Endothelial cell of umbilical vein (primary cell): ENCODE data around the gene SZT2. TPM values are rescaled to one million over a fixed set of nuclear protein-coding genes. Genes with fewer than 3 reads are reported as not detected.

Experiments
- BruUV-seq: library from RNA; stranded (reverse); fragments of 400-500 nt; replicated peaks from 2 replicates; lab custom pipeline; 2021; lab: Mats Ljungman, UMichigan
- CTCF ChIA-PET: fragments of 300-600, 350-600 bp; sonication (Branson Sonifier 250); formaldehyde crosslinking; loops from one replicate; lab custom pipeline; 2021; ENCODE audit warnings: antibody characterized with exemption, inconsistent platforms; lab: Charles Lee
- POLR2A ChIA-PET: fragments of 300-600, 350-600 bp; sonication (Branson Sonifier 250); formaldehyde crosslinking; loops from one replicate; lab custom pipeline; 2021; ENCODE audit warnings: antibody characterized with exemption, inconsistent platforms; lab: Charles Lee
- DNase-seq: peaks from one replicate; pipeline ENCODE4 v3.0.0-alpha.2; 2011; ENCODE audit warnings: low read depth, low spot score
- FAIRE-seq: peaks from 2 replicates; lab custom pipeline; 2011; peaks lifted over from hg19 to GRCh38; lab: Jason Lieb, UNC
- H2AFZ ChIP-seq: 2 replicates; pipeline ENCODE4 v1.6.0; 2012; ENCODE audit warnings: low read depth, low read length, control low read depth, inconsistent platforms
- H3K27ac ChIP-seq: 2 replicates; pipeline ENCODE4 v1.5.1; 2011; ENCODE audit warnings: low read depth, mild to moderate bottlenecking, control low read depth, low read length, moderate library complexity; ENCODE audit not compliant: insufficient read depth
- H3K27me3 ChIP-seq, 2 experiments: 2 replicates each; pipeline versions ENCODE4 v1.6.0 to v1.6.1; 2011; ENCODE audit warnings: low read length in 2 of 2, mixed read lengths in 1 of 2; ENCODE audit not compliant: control insufficient read depth in 2 of 2, insufficient read depth in 2 of 2
- H3K36me3 ChIP-seq, 2 experiments: 2 replicates in 1 of 2; 3 replicates in 1 of 2; pipeline ENCODE4 v1.5.1; 2011; ENCODE audit warnings: low read length in 2 of 2, mild to moderate bottlenecking in 1 of 2, moderate library complexity in 1 of 2; ENCODE audit not compliant: control insufficient read depth in 2 of 2, insufficient read depth in 2 of 2; ENCODE audit errors: extremely low read depth in 1 of 2
- H3K4me1 ChIP-seq: 3 replicates; pipeline ENCODE4 v1.5.1; 2011; ENCODE audit warnings: mild to moderate bottlenecking, low read length; ENCODE audit not compliant: control insufficient read depth, insufficient read depth; ENCODE audit errors: extremely low read depth
- H3K4me2 ChIP-seq: 2 replicates; pipeline ENCODE4 v1.6.1; 2011; ENCODE audit warnings: low read length, control low read depth, mixed read lengths; ENCODE audit not compliant: insufficient read depth
- H3K4me3 ChIP-seq, 3 experiments: fragments of 200-600 bp in 1 of 3; sonication (generic), shearing (Covaris generic) in 1 of 3; replicated peaks in 1 of 3; 2 replicates each; pipeline ENCODE4 v1.5.1; 2011 to 2016; ENCODE audit warnings: control low read depth in 3 of 3, low read length in 3 of 3, mild to moderate bottlenecking in 2 of 3, inconsistent platforms in 1 of 3, low read depth in 1 of 3, moderate library complexity in 1 of 3; ENCODE audit not compliant: insufficient read depth in 1 of 3
- H3K79me2 ChIP-seq: 2 replicates; pipeline ENCODE4 v1.6.0; 2012; ENCODE audit warnings: low read length, inconsistent platforms; ENCODE audit not compliant: control insufficient read depth, insufficient read depth
- H3K9ac ChIP-seq: replicated peaks from 2 replicates; pipeline ENCODE3; 2011; ENCODE audit warnings: low read length, control low read depth; ENCODE audit not compliant: insufficient read depth; ENCODE audit errors: extremely low read depth
- H3K9me1 ChIP-seq: replicated peaks from 3 replicates; pipeline ENCODE4 v1.6.0; 2011; ENCODE audit warnings: mild to moderate bottlenecking, low read length; ENCODE audit not compliant: control insufficient read depth, insufficient read depth; ENCODE audit errors: extremely low read depth
- H3K9me3 ChIP-seq: replicated peaks from 2 replicates; pipeline ENCODE4 v1.5.1; 2012; ENCODE audit warnings: low read length, inconsistent platforms; ENCODE audit not compliant: control insufficient read depth, insufficient read depth
- H4K20me1 ChIP-seq: replicated peaks from 2 replicates; pipeline ENCODE3; 2011; ENCODE audit warnings: mild to moderate bottlenecking, low read length; ENCODE audit not compliant: control insufficient read depth, insufficient read depth; ENCODE audit errors: extremely low read depth
- CTCF ChIP-seq, 2 donors: IDR thresholded peaks; 1 replicate in 1 of 2; 2 replicates in 1 of 2; pipeline ENCODE4 v1.5.1; 2011; ENCODE audit warnings: low read length in 2 of 2, mild to moderate bottlenecking in 2 of 2, moderate library complexity in 2 of 2, control low read depth in 1 of 2, inconsistent platforms in 1 of 2, low read depth in 1 of 2; ENCODE audit not compliant: insufficient read depth in 1 of 2; ENCODE audit errors: extremely low read depth in 1 of 2
- EZH2 ChIP-seq: IDR thresholded peaks from 2 replicates; pipeline ENCODE4 v1.6.1; 2012; ENCODE audit warnings: borderline replicate concordance, low read depth, mild to moderate bottlenecking, moderate library complexity, low read length, inconsistent platforms; ENCODE audit not compliant: severe bottlenecking
- FOS ChIP-seq: IDR thresholded peaks from 2 replicates; pipeline ENCODE4 v1.6.1; 2011; ENCODE audit warnings: mild to moderate bottlenecking, low read length, moderate library complexity, borderline replicate concordance; ENCODE audit not compliant: insufficient read depth
- GATA2 ChIP-seq: IDR thresholded peaks from 2 replicates; pipeline ENCODE4 v1.7.0; 2011; ENCODE audit warnings: low read depth, mild to moderate bottlenecking, moderate library complexity, mixed read lengths, low read length; ENCODE audit not compliant: insufficient read length, insufficient read depth
- JUN ChIP-seq: IDR thresholded peaks from 2 replicates; pipeline ENCODE4 v1.6.1; 2011; ENCODE audit warnings: borderline replicate concordance, low read depth; ENCODE audit not compliant: insufficient read length, insufficient read depth
- MAX ChIP-seq: IDR thresholded peaks from 2 replicates; pipeline ENCODE4 v1.6.1; 2011; ENCODE audit not compliant: insufficient read depth, insufficient read length
- MYC ChIP-seq: IDR thresholded peaks from one replicate; pipeline ENCODE4 v1.6.1; 2011; ENCODE audit warnings: mild to moderate bottlenecking, low read depth, low read length
- POLR2A ChIP-seq: IDR thresholded peaks from 2 replicates; pipeline ENCODE4 v1.6.1; 2012; ENCODE audit warnings: low read depth, mild to moderate bottlenecking, control low read depth, low read length
- POLR2AphosphoS5 ChIP-seq: IDR thresholded peaks from 2 replicates; pipeline ENCODE4 v1.6.1; 2012; ENCODE audit warnings: low read depth, mild to moderate bottlenecking, control low read depth, low read length, moderate library complexity; ENCODE audit not compliant: insufficient read depth
- dilution Hi-C: fragments of 300-500 bp; cut with MboI; formaldehyde crosslinking; loops from one replicate; pipeline ENCODE4 v1.15.0; 2019; ENCODE audit warnings: low sequenced_read_pairs; ENCODE audit not compliant: extremely low pct_ligation_motif_present
- intact Hi-C: fragments of 100-400 bp; cut with micrococcal nuclease; formaldehyde crosslinking; loops from one replicate; pipeline ENCODE4 v1.10.0; 2022
- polyA plus RNA-seq, 4 experiments: library from polyadenylated mRNA; depleted of rRNA in 3 of 4; stranded (reverse) in 3 of 4; unstranded in 1 of 4; fragments of >200 nt; gene quantifications; 2 replicates each; pipeline versions ENCODE4 v1.2.1 to v1.2.3, GENCODE V29; 2011 to 2012; ENCODE audit warnings: missing spikeins in 1 of 4
- total RNA-seq: library from RNA; stranded (reverse); gene quantifications from 2 replicates; pipeline ENCODE4 v1.2.3, GENCODE V29; 2021

The SZT2 gene
- total and polyA plus RNA-seq, 2 donors (not counting 3 experiments of a cell fraction or from before 2014, with no cell fraction given): 11.4 to 49.9 TPM

GRCh38 chr1:43427941-43428340 lies 38.2 kb downstream of the SZT2 start:
- FAIRE-seq (no peak), DNase-seq (no peak)
- peaks cover 10 to 80% of the 10 kb centered on the region in 2 experiments for H3K36me3 ChIP-seq
- no peak overlapping the region for H3K4me3 ChIP-seq
- dilution Hi-C loops (no loop called here), intact Hi-C loops (no loop called here)
- no TSS peak for BruUV-seq
- H3K9ac ChIP-seq: no peak overlapping the region
- H2AFZ ChIP-seq: no peak overlapping the region
- H3K9me3 ChIP-seq: no peaks in the 10 kb centered on the region
- no peaks in the 10 kb centered on the region for H3K79me2 ChIP-seq
- no peaks in the 10 kb centered on the region for H4K20me1 ChIP-seq
- ChIA-PET CTCF (interaction anchor here (2.4 kb wide), 1 partner anchor 13 kb away, joined by 9 read pairs; no protein-coding TSS in a partner anchor), POLR2A (interaction anchor here (0.7 kb wide), 1 partner anchor 196 kb away, joined by 8 read pairs; no protein-coding TSS in a partner anchor)
- no peak overlapping the region for H3K4me2 ChIP-seq
- TF ChIP-seq FOS: no peak
- no peak for TF ChIP-seq JUN
- TF ChIP-seq GATA2: no peak
- no peak for TF ChIP-seq POLR2AphosphoS5
- TF ChIP-seq EZH2: no peak
- no peak for TF ChIP-seq MYC
- no peak for TF ChIP-seq MAX
- no peak for TF ChIP-seq CTCF (IDR thresholded peaks at IDR 0.05; ENCODE audit: extremely low read depth in 1 of 2, insufficient read depth in 1 of 2, low read depth in 1 of 2, low read length in 2 of 2)
- TF ChIP-seq POLR2A: no peak
- H3K27ac ChIP-seq: no peak overlapping the region
- H3K27me3 ChIP-seq: no peaks in the 10 kb centered on the region
- H3K4me1 ChIP-seq: no peaks in the 10 kb centered on the region
- H3K9me1 ChIP-seq: no peaks in the 10 kb centered on the region
